ENCODE results near the gene MSRB1. TPM values are rescaled to one million over a fixed set of nuclear protein-coding genes. Genes with fewer than 3 reads are reported as not detected.
A peak's percentile ranks its signal among the peaks of the same experiment; 100 is the strongest.

The MSRB1 gene
- total and polyA plus RNA-seq, 2 of the 8 experiments (the other 6 are each of a cell fraction or from before 2014, with no cell fraction given), result 28.2 to 51.4 TPM

DNA sequence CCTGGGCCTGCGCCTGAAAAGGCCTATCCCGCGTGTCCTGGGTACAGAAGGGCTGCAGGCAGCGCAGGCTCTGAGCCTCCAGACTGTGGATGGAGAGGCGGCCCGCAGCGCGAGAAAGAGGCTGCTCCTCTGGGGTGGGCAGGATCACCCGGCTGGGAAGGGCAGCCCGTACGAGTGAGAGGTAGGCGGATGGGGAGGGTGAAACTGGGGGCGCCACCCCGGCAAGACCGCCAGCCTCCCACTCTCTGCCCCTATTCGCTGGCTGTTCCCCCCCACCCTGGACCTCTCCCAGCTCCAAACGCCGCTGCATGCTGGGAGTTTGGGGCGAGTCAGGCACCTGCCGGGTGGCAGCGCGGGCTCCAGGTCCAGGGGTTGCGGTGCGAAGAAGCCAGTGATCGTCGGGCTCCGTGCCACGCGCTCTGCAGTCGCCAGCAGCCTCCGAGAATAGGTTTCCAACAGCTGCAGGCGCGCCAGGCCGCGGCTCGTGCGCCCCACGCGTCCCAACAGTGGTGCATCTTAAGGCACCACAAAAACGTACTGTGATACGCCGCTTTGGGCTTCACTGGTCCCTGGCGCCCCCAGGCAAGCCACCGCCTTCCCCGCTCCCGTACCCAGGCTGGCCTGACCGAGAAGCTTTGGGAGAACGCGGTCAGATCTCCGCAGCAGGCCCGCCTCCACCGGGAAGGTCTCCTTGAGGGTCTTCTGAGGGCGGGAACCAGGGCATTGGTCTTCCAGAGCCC is 37.2 kb upstream of the MSRB1 start:
- H2BK120ac ChIP-seq (replicated peaks; ENCODE audit: low read depth, low read length), result no peak overlapping the region
- no peak overlapping the region for H2BK20ac ChIP-seq (ENCODE audit: low read length)
- no peaks in the 10 kb centered on the region for H3K79me1 ChIP-seq (ENCODE audit: low read depth, low read length)
- H3K9ac ChIP-seq (replicated peaks in 1 of 4; ENCODE audit: extremely low read depth in 1 of 4, low read depth in 3 of 4, low read length in 3 of 4), result peak overlapping the region in 1 of 4 experiments; percentile 22; a peak in 1 of 7 replicates
- peaks cover 3 to 34% (median 27%) of the 10 kb centered on the region in 4 experiments for H3K4me1 ChIP-seq (replicated peaks in 1 of 4; ENCODE audit: control insufficient read depth in 3 of 4, insufficient read depth in 4 of 4, low read length in 3 of 4)
- ChIA-PET POLR2A (ENCODE audit: partially characterized antibody) (interaction anchor here (0.8 to 28.2 kb wide), 12 partner anchors 11 to 197 kb away, joined by 3 to 736 read pairs (median 4); partner anchors contain the start of genes NDUFB10, NUBP2, RAB26 and RNF151), CTCF (ENCODE audit: partially characterized antibody) (interaction anchor here (0.7 to 1.7 kb wide), 3 partner anchors 15 to 160 kb away, joined by 3 to 5 read pairs (median 4); partner anchors contain the start of gene RPS2)
- H3K36me3 ChIP-seq (ENCODE audit: control insufficient read depth in 2 of 4, insufficient read depth in 4 of 4, low read length in 3 of 4), result peaks cover 10 to 26% (median 15%) of the 10 kb centered on the region in 4 experiments; a peak in 7 of 8 replicates
- peaks cover 8 to 40% (median 39%) of the 10 kb centered on the region in 4 experiments; a peak in 6 of 7 replicates for H3K27me3 ChIP-seq (replicated peaks in 1 of 4; ENCODE audit: control insufficient read depth in 3 of 4, extremely low read depth in 1 of 4, insufficient read depth in 3 of 4, low read length in 3 of 4)
- peak overlapping the region; percentile 60; the same call in 1 of the 2 replicates for H2BK5ac ChIP-seq (ENCODE audit: low read depth, low read length)
- peaks cover 2 to 14% of the 10 kb centered on the region in 2 experiments for H4K20me1 ChIP-seq (replicated peaks in 1 of 2; ENCODE audit: control insufficient read depth in 1 of 2, insufficient read depth in 2 of 2, low read length in 2 of 2)
- H2BK15ac ChIP-seq (ENCODE audit: low read length), result no peak overlapping the region
- peak overlapping the region; percentile 31 to 61 (median 38) for H3K4me3 ChIP-seq (ENCODE audit: extremely low read depth in 1 of 4, insufficient read depth in 2 of 4, low read depth in 3 of 4, low read length in 4 of 4)
- peak overlapping the region; percentile 83 for H4K8ac ChIP-seq (ENCODE audit: extremely low read depth, insufficient read depth, low read length)
- H3K9me3 ChIP-seq (ENCODE audit: insufficient read depth in 2 of 2, low read depth in 1 of 2, low read length in 1 of 2), result no peaks in the 10 kb centered on the region
- no peak overlapping the region for H2AFZ ChIP-seq (ENCODE audit: low read length)
- peak; percentile 17; the same call in 1 of the 2 replicates for TF ChIP-seq RBBP5 (IDR thresholded peaks at IDR 0.05; ENCODE audit: borderline replicate concordance, low read depth, low read length)
- no peak for TF ChIP-seq FOSL1 (IDR thresholded peaks at IDR 0.05; ENCODE audit: insufficient read depth, low read depth, low read length)
- TF ChIP-seq, protein P1, sequence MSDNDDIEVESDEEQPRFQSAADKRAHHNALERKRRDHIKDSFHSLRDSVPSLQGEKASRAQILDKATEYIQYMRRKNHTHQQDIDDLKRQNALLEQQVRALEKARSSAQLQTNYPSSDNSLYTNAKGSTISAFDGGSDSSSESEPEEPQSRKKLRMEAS (IDR thresholded peaks at IDR 0.05), result peak; percentile 80
- TF ChIP-seq, protein P2, sequence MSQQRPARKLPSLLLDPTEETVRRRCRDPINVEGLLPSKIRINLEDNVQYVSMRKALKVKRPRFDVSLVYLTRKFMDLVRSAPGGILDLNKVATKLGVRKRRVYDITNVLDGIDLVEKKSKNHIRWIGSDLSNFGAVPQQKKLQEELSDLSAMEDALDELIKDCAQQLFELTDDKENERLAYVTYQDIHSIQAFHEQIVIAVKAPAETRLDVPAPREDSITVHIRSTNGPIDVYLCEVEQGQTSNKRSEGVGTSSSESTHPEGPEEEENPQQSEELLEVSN (IDR thresholded peaks at IDR 0.05), result peak; percentile 89
- 0 out of 2 replicates have a peak, but pooled peaks have one; percentile 30 for TF ChIP-seq POLR2AphosphoS5 (IDR thresholded peaks at IDR 0.05; ENCODE audit: low read depth, low read length)
- peak; percentile 12 for TF ChIP-seq KDM4A (IDR thresholded peaks at IDR 0.05; ENCODE audit: low read depth, low read length, severe bottlenecking)
- no peak for TF ChIP-seq BRCA1 (IDR thresholded peaks at IDR 0.05; ENCODE audit: low read depth, low read length)
- TF ChIP-seq GABPA (IDR thresholded peaks at IDR 0.05; ENCODE audit: borderline replicate concordance, insufficient read depth, low read length), result 0 out of 2 replicates have a peak, but pooled peaks have one; percentile 18
- TF ChIP-seq POLR2A (IDR thresholded peaks at IDR 0.05; ENCODE audit: control extremely low read depth in 1 of 2, low read depth in 2 of 2, low read length in 2 of 2), result 0 out of 3 replicates have a peak, but pooled peaks of 1 of the 2 experiments have one; percentile 54
- H3K27ac ChIP-seq (ENCODE audit: low read depth, low read length), result no peak overlapping the region
- H3K14ac ChIP-seq (ENCODE audit: insufficient read length), result no peak overlapping the region
- H3K23ac ChIP-seq (ENCODE audit: insufficient read length), result no peak overlapping the region
- H3K4me2 ChIP-seq (ENCODE audit: insufficient read depth in 1 of 2, low read depth in 2 of 2, low read length in 2 of 2), result peak overlapping the region; percentile 87 to 91
- 0 out of 2 replicates have a peak overlapping the region, but pooled peaks have one; percentile 60 for H2BK12ac ChIP-seq (ENCODE audit: low read depth, low read length)
- H3K4ac ChIP-seq (replicated peaks; ENCODE audit: insufficient read length, low read depth, low read length), result peak overlapping the region; percentile 78
- H3K18ac ChIP-seq (ENCODE audit: extremely low read depth, low read length), result peak overlapping the region; percentile 32
- FAIRE-seq (no peak), DNase-seq (ENCODE audit: low read depth in 1 of 2, low spot score in 2 of 2) (peak in 1 of 2 experiments; percentile 80)
- WGBS, 2 experiments (ENCODE audit: extremely low coverage in 1 of 2, insufficient coverage in 1 of 2, insufficient read length in 1 of 2, insufficient replicate concordance in 2 of 2, low coverage in 1 of 2, low lambda C conversion rate in 2 of 2, missing lambda C conversion rate in 1 of 2), result 12% methylated on average over 47 of the region's 53 CpGs; no CpG with 5 or more reads in 1 of the 2 experiments
- no peak overlapping the region for H2AK5ac ChIP-seq (ENCODE audit: low read depth, low read length)
- H3K79me2 ChIP-seq (ENCODE audit: control insufficient read depth in 1 of 2, insufficient read depth in 2 of 2, low read length in 2 of 2), result peaks cover 0 to 8% of the 10 kb centered on the region in 2 experiments; a peak in 1 of 4 replicates
- no peak overlapping the region for H3K56ac ChIP-seq (replicated peaks; ENCODE audit: insufficient read length, low read depth, low read length)
- H4K5ac ChIP-seq (ENCODE audit: insufficient read length, low read depth, low read length), result peak overlapping the region; percentile 64
- H4K91ac ChIP-seq (replicated peaks; ENCODE audit: insufficient read length, low read length), result peak overlapping the region; percentile 55
- peaks cover 26% of the 10 kb centered on the region for H3K23me2 ChIP-seq (ENCODE audit: low read depth, low read length)

Data from H1 (cell line).